K562 (cell line): Measurements from ENCODE around the gene MAP3K13. TPM values are rescaled to one million over a fixed set of nuclear protein-coding genes. Genes with fewer than 3 reads are reported as not detected.

Source experiments
- ARNT ChIP-seq, 2 experiments: fragments of 450-650 bp; IDR thresholded peaks; 2 replicates each; pipeline ENCODE4 v1.6.1; 2016; ENCODE audit warnings: mild to moderate bottlenecking in 1 of 2
- CBX3 ChIP-seq, 2 experiments: IDR thresholded peaks; 1 replicate in 1 of 2; 2 replicates in 1 of 2; pipeline ENCODE4 v1.6.1; 2012; ENCODE audit warnings: inconsistent platforms in 2 of 2, low read length in 2 of 2, borderline replicate concordance in 1 of 2, control low read depth in 1 of 2
- CCNT2 ChIP-seq: IDR thresholded peaks from 2 replicates; pipeline ENCODE4 v1.6.1; 2011; ENCODE audit warnings: borderline replicate concordance, low read depth, mild to moderate bottlenecking, moderate library complexity, mixed read lengths, low read length; ENCODE audit not compliant: insufficient read length; ENCODE audit errors: extremely low read depth
- FOXK2 ChIP-seq, 2 experiments: fragments of 450-650 bp; IDR thresholded peaks in 1 of 2; conservative IDR thresholded peaks in 1 of 2; 2 replicates each; pipeline ENCODE4 v1.6.1; 2016; ENCODE audit warnings: low read depth in 2 of 2, mild to moderate bottlenecking in 1 of 2
- ILF3 ChIP-seq: fragments of 450-650 bp; IDR thresholded peaks from 2 replicates; pipeline ENCODE4 v1.6.1; 2018; ENCODE audit warnings: antibody characterized with exemption, mild to moderate bottlenecking, moderate library complexity, borderline replicate concordance
- MAFK ChIP-seq: IDR thresholded peaks from 2 replicates; pipeline ENCODE4 v1.6.1; 2011; ENCODE audit warnings: low read length, improper control_type of control experiment
- NFIC ChIP-seq: fragments of 450-650 bp; IDR thresholded peaks from 2 replicates; pipeline ENCODE4 v1.6.1; 2017; ENCODE audit warnings: mild to moderate bottlenecking, inconsistent platforms
- SMAD4 ChIP-seq: fragments of 250-450 bp; sonication (Bioruptor Pico); conservative IDR thresholded peaks from 2 replicates; pipeline ENCODE4 v1.8.0; 2021; ENCODE audit warnings: inconsistent platforms, mild to moderate bottlenecking, moderate library complexity
- SMARCA5 ChIP-seq: fragments of 450-650 bp; IDR thresholded peaks from 2 replicates; pipeline ENCODE4 v1.6.1; 2016
- TAF9B ChIP-seq: fragments of 450-650 bp; IDR thresholded peaks from 2 replicates; pipeline ENCODE4 v1.6.1; 2018; ENCODE audit warnings: mild to moderate bottlenecking; ENCODE audit not compliant: partially characterized antibody
- polyA plus RNA-seq, 8 experiments: library from polyadenylated mRNA; depleted of rRNA in 4 of 8; stranded (reverse) in 5 of 8; unstranded in 3 of 8; fragments of >200 nt; fragmentation: Nextera tagmentation in 2 of 8; fragmentation: Illumina TruSeq in 1 of 8; extraction: Ambion mirVana in 2 of 8; extraction: Trizol in 1 of 8; gene quantifications; 2 replicates each; pipeline versions ENCODE4 v1.2.1 to v1.2.3, GENCODE V29; 2011 to 2014; ENCODE audit warnings: inconsistent platforms in 1 of 8, missing spikeins in 1 of 8
- total RNA-seq, 7 experiments: library from RNA; depleted of rRNA in 6 of 7; stranded (reverse); fragments of >200 nt in 6 of 7; fragmentation: Illumina TruSeq in 2 of 7; extraction: Trizol in 2 of 7; gene quantifications; 2 replicates each; pipeline versions ENCODE4 v1.2.1 to v1.2.3, GENCODE V29; 2011 to 2021; ENCODE audit warnings: low replicate concordance in 1 of 7
- TF ChIP-seq, protein P1 (sequence below): fragments of 200-800 bp; sonication (Bioruptor generic); IDR thresholded peaks from 2 replicates; pipeline ENCODE4 v1.6.1; 2017; ENCODE audit warnings: missing genetic modification characterization, missing compliant biosample characterization
- TF ChIP-seq, protein P2 (sequence below): sonication (generic); formaldehyde crosslinking; IDR thresholded peaks from 2 replicates; pipeline ENCODE4 v1.8.0; 2022; ENCODE audit warnings: missing genetic modification reagents, mild to moderate bottlenecking, moderate library complexity, borderline replicate concordance
- TF ChIP-seq, protein P3 (sequence below), 2 experiments: fragments of 450-650 bp; IDR thresholded peaks; 2 replicates each; pipeline ENCODE4 v1.6.1; 2018; ENCODE audit warnings: mild to moderate bottlenecking in 2 of 2, low read depth in 1 of 2; ENCODE audit not compliant: partially characterized antibody in 2 of 2
- TF ChIP-seq, protein P4 (sequence below): fragments of 450-650 bp; formaldehyde crosslinking; IDR thresholded peaks from 2 replicates; pipeline ENCODE4 v1.4.0; 2022; ENCODE audit warnings: missing genetic modification characterization

The MAP3K13 gene
- total and polyA plus RNA-seq, 9 of the 15 experiments (the other 6 are each of a cell fraction or from before 2014, with no cell fraction given), result 0.04 to 0.32 (median 0.15) TPM; not detected in 2

DNA sequence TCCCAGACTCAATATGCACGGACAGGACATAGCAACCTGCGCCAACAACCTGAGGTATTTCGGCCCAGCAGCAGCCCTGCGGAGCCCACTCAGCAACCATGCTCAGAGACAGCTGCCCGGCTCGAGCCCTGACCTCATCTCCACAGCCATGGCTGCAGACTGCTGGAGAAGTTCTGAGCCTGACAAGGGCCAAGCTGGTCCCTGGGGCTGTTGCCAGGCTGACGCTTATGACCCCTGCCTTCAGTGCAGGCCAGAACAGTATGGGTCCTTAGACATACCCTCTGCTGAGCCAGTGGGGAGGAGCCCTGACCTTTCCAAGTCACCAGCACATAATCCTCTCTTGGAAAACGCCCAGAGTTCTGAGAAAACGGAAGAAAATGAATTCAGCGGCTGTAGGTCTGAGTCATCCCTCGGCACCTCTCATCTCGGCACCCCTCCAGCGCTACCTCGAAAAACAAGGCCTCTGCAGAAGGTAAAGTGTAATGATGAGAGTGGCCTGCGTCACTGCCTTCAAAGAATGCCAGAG is 110.4 kb downstream of the MAP3K13 start (continued):
- TF ChIP-seq, protein P1, sequence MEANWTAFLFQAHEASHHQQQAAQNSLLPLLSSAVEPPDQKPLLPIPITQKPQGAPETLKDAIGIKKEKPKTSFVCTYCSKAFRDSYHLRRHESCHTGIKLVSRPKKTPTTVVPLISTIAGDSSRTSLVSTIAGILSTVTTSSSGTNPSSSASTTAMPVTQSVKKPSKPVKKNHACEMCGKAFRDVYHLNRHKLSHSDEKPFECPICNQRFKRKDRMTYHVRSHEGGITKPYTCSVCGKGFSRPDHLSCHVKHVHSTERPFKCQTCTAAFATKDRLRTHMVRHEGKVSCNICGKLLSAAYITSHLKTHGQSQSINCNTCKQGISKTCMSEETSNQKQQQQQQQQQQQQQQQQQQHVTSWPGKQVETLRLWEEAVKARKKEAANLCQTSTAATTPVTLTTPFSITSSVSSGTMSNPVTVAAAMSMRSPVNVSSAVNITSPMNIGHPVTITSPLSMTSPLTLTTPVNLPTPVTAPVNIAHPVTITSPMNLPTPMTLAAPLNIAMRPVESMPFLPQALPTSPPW (CRISPR knock-in tag), result no peak
- TF ChIP-seq, protein P2, sequence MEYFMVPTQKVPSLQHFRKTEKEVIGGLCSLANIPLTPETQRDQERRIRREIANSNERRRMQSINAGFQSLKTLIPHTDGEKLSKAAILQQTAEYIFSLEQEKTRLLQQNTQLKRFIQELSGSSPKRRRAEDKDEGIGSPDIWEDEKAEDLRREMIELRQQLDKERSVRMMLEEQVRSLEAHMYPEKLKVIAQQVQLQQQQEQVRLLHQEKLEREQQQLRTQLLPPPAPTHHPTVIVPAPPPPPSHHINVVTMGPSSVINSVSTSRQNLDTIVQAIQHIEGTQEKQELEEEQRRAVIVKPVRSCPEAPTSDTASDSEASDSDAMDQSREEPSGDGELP (CRISPR knock-in tag), result peak; percentile 69
- TF ChIP-seq FOXK2 (conservative IDR thresholded peaks at IDR 0.05 in 1 of 2, IDR thresholded peaks at IDR 0.05 in 1 of 2; ENCODE audit: low read depth in 2 of 2) (peak in 1 of 2 experiments; percentile 41; a peak in 1 of 4 replicates), CCNT2 (peak; percentile 28), ILF3 (no peak), NFIC (peak; percentile 70), SMAD4 (CRISPR knock-in tag) (peak; percentile 81), MAFK (peak; percentile 62; the same call in 1 of the 2 replicates), ARNT (IDR thresholded peaks at IDR 0.05) (peak in 1 of 2 experiments; percentile 16; a peak in 1 of 4 replicates), SMARCA5 (peak; percentile 10; the same call in 1 of the 2 replicates), CBX3 (IDR thresholded peaks at IDR 0.05; ENCODE audit: borderline replicate concordance in 1 of 2, low read length in 2 of 2) (peak in 1 of 2 experiments; percentile 66; a peak in 1 of 3 replicates), TAF9B (peak; percentile 11)
- TF ChIP-seq, protein P3, sequence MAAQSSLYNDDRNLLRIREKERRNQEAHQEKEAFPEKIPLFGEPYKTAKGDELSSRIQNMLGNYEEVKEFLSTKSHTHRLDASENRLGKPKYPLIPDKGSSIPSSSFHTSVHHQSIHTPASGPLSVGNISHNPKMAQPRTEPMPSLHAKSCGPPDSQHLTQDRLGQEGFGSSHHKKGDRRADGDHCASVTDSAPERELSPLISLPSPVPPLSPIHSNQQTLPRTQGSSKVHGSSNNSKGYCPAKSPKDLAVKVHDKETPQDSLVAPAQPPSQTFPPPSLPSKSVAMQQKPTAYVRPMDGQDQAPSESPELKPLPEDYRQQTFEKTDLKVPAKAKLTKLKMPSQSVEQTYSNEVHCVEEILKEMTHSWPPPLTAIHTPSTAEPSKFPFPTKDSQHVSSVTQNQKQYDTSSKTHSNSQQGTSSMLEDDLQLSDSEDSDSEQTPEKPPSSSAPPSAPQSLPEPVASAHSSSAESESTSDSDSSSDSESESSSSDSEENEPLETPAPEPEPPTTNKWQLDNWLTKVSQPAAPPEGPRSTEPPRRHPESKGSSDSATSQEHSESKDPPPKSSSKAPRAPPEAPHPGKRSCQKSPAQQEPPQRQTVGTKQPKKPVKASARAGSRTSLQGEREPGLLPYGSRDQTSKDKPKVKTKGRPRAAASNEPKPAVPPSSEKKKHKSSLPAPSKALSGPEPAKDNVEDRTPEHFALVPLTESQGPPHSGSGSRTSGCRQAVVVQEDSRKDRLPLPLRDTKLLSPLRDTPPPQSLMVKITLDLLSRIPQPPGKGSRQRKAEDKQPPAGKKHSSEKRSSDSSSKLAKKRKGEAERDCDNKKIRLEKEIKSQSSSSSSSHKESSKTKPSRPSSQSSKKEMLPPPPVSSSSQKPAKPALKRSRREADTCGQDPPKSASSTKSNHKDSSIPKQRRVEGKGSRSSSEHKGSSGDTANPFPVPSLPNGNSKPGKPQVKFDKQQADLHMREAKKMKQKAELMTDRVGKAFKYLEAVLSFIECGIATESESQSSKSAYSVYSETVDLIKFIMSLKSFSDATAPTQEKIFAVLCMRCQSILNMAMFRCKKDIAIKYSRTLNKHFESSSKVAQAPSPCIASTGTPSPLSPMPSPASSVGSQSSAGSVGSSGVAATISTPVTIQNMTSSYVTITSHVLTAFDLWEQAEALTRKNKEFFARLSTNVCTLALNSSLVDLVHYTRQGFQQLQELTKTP (IDR thresholded peaks at IDR 0.05; ENCODE audit: low read depth in 1 of 2, partially characterized antibody in 2 of 2), result no peak
- TF ChIP-seq, protein P4, sequence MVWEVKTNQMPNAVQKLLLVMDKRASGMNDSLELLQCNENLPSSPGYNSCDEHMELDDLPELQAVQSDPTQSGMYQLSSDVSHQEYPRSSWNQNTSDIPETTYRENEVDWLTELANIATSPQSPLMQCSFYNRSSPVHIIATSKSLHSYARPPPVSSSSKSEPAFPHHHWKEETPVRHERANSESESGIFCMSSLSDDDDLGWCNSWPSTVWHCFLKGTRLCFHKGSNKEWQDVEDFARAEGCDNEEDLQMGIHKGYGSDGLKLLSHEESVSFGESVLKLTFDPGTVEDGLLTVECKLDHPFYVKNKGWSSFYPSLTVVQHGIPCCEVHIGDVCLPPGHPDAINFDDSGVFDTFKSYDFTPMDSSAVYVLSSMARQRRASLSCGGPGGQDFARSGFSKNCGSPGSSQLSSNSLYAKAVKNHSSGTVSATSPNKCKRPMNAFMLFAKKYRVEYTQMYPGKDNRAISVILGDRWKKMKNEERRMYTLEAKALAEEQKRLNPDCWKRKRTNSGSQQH, result no peak
